NCI-H1417 (cell line): Measurements from ENCODE around the gene SPI1.
"Not testable (repeated sequence)": the region's sequence is repeated elsewhere in the genome, so short reads cannot be mapped to it uniquely, and the experiment has no call there.

Experiments used
- DNase-seq, 3 experiments: peaks; one replicate each; lab custom pipeline; 2025; lab: John Stamatoyannopoulos, UW

The SPI1 gene

DNA sequence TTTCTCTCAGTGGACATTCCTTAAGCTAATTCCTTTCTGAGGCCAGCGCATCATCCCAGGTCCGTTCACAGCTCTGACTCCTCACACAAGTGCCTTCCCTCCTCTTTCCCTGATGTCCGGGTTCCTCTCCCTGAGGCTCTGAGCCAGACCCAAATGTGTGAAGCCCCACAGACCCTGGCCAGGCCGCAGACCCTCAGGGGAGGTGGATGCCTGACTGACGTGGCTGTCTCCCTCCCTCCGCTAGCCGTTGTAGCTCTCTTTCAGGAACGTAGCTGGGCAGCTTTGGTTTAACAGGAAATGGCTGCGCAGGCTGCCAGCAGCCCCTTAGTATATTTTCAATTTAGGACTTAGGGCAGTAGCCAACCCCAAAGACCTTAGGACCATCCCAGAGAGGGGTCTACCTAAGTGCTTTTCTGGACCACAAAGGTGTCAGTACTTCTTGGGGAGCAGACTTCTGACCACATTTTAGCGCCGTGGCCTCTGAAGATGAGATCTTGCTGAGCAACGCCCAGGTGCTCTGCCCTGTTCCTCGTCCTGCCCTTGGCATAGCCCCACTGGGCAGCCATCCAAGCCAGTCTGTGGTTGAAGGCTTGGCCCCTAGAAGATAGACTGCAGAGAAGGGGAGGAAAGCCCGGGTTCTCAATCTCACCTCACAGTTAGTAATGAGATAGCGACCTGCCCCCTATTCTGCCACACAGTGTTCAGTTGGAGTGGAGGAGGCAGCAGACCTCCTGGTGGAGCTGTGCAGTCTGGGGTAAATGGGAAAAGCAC lies 52.9 kb downstream of the SPI1 start:
- no peak for DNase-seq

DNA sequence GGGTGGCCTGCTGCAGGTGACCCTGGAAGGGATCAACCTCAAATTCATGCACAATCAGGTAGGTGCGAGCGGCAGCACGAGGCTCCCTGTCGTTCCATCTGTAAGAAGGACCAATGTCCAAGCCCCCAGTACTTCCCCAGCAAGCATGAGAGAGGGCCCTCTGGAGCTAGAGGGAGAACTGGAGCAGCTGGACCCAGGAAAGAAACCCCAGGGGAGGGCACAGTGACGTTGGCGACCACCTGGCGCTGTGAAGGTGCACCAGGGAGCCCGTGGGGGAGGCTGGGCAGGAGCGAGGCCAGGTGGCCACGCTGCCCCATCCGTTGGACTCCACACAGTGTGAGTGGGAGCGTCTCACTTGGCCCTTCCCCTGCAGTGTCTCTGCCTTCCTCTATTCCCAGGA lies 53.8 kb downstream of the SPI1 start:
- DNase-seq: no peak

DNA sequence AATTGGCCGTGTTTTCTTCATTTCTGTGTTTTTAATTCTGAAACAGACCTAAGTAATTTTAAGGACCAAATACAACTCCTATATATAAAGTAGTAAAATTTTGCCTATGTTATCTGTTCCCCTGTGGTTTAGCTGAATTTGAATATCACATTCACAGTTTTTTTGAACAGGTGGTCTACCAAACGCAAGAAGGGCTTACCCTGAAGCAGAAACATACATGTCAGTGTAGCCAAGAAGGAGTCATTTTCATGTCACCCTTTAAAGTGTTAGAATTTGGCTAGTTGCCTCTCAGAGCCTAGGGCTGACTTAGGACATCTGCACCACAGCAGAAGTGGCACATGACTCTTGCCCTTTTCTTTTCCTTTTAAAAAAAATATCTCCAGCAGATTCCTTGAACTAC lies 60.2 kb downstream of the SPI1 start:
- no peak for DNase-seq

DNA sequence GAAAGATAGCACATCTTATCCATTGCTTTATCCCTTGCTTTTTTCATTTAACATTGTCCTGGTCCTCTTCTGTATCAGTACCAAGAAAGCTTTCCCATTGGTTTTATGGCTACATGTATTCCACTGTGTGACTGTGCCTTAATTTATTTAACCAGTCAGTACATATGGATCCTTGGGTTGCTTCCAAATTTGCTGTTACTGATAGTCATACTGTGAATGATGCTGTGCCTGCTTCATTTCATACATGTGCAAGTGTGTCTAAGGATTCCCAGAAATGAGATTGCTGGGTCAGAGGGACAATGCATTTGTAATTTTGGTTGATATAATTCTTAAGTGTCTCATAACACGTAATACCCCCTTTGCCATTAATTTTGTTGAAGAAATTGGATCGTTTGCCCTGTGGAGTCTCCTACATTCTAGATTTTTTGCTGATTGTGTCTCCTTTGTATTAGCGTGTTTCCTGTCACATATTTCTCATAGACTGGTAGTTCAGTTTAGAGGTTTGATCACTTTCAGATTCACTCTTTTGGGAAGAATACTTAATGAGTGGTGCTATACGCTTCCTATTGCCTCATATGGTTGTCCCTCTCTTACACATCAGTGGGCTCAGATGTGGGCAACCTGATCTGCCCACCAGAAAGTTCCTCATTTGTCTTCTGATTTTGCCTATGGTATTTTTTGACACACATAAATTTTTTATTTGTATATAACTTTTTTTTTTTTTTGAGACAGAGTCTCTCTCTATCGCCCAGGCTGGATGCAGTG lies 61.1 kb downstream of the SPI1 start:
- DNase-seq: no peak

DNA sequence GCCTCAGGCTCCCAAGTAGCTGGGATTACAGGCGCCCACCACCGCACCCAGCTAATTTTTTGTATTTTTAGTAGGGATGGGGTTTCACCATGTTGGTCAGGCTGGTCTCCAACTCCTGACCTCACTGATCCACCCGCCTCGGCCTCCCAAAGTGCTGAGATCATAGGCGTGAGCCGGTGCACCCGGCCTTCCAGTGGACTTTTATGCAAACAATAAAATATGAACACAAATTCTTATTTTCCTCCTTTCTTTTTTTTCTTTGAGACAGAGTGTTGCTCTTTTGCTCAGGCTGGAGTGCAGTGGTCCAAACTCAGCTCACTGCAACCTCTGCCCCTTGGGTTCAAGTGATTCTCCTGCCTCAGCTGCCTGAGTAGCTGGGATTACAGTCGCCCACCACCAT lies 61.8 kb downstream of the SPI1 start:
- not testable (repeated sequence) for DNase-seq

DNA sequence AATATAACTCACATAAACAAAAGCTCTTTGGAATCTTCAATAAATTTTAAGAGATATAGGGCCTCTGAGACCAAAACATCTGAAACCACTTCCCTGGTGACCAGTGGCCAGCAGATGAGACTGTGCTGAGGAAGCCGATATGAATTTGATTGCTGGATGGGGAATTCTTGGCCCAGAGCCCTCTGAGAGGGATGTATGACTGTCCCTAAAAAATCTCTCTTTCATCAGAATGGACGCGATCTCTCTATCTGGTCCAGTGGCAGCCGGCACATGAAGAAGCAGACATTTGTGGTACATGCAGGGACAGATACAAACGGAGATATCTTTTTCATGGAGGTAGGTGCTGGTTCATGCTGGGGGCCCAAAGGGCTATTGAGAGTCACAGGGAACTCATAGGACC lies 63.4 kb downstream of the SPI1 start:
- DNase-seq: no peak

DNA sequence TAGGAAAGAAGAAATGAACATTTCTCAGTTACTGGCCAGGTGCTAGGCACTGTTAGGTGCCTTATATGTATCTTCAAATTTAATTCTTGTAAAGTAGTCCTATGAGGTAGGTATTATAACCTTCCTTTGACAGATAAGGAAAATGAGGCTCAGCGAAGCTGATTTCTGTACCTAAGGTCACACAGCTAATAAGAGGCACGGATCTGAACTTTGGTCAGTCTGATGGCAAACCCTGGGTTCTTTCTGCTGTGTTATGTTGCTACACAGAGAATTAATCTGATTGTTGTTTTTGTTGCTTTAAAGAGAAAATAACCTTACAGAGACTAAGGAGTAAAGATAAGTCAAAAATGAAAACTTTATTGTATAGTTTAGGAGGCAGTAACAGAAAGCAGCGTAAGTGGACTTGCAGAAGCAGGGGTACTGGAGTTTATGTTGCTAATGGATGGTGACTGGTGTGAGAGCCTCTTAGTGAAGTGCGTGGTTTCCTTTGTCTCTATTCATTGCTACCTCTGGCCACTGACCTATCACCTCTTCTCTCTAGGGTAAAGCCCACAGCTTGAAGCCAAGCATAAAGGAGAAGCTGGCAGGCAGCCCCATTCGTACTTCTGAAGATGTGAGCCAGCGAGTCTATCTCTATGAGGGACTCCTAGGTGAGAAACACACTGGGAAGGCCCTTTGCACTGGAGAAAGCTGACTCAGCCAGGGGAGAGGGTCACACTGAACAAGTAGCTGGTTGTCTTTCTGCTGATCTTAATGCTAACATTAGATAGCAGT lies 70.1 kb downstream of the SPI1 start:
- no peak for DNase-seq

DNA sequence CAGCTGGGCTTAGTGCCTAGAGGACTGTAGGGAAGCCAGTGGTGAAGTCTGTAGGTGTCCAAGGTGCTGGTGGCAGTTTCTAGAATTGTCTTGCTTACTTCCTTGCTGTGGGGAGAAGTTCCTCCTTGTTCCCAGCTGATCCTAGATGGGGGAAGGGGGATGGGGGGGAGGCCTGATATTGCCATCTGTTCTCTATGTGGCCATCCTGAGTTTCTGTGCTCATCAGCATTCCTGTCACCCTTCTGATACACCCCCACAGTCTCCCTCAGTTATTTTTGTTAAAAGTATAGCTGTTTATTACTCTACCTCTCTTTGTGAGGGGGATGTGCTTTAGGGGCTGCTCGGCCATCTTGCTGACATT lies 71.9 kb downstream of the SPI1 start:
- DNase-seq: no peak

DNA sequence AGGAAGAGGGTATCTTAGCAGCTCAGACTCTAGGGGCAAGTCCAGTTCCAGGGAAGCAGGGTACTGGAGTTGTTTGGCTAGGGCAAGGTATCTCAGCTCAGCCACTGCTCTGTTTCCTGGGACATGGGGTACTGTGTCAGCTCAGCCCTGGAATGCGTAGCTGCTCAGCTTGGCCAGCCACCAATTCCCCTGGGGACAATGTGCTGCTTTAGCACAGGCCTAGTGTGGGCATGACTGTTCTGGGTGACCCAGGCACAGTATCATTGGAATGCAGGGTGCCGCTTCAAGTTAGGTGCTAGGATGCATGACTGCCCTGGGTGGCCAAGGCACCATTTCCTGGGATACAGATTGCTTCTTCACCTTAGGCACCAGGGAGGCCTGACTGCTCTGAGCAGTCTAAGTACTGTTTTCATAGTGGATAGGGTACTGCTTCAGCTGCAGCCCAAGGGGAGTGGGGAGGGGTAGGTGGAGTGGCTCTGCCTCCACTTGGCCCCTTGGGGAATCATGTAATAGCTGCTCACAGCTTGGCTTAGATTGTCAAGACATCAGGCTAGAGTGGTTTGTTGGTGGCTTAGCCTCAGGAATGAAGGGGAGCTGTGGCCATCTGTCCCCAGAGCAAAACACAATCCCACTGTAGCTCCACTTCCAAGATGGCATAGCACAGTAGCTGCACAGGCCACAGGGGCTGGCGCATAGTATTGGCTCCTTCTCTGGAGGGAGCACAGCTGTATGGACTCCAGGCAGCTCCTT lies 72.4 kb downstream of the SPI1 start:
- no peak for DNase-seq
